ENCODE measurements around the gene GRAMD1C. TPM values are rescaled to one million over a fixed set of nuclear protein-coding genes. Genes with fewer than 3 reads are reported as not detected.

The GRAMD1C gene
- 0.21 TPM for total RNA-seq

- peak; percentile 32 to 92 for DNase-seq (ENCODE audit: low spot score in 2 of 2)
- H3K27ac ChIP-seq, result peak within 1 kb of the TSS; percentile 45 to 70
- H3K9me3 ChIP-seq, result no peaks in the 10 kb centered on the region
- peaks cover 0 to 3% of the 10 kb centered on the region in 2 donors for H3K4me1 ChIP-seq
- H3K36me3 ChIP-seq, result no peaks in the 10 kb centered on the region
- H3K4me3 ChIP-seq, result peak within 1 kb of the TSS; percentile 65 to 71
- peak; percentile 75 to 83 (median 80) for TF ChIP-seq CTCF (IDR thresholded peaks at IDR 0.05)
- no peaks in the 10 kb centered on the region for H3K27me3 ChIP-seq
- intact Hi-C loops (cut with DNase I), result loop anchor here (1.0 to 10.0 kb wide), 6 partner anchors 75 to 1974 kb away; partner anchors contain the start of genes CCDC191 and QTRT2
Measured at GRCh38 chr3:113838631-113839209, at the start of gene GRAMD1C. Gene GRAMD1C, plus strand, starts transcription at chr3:113838788. Its CDS starts 122 bp downstream, at chr3:113838910.

GRCh38 chr3:113791381-113791780 lies 47.2 kb upstream of the GRAMD1C start:
- Histone ChIP-seq H3K9me3 (no peaks in the 10 kb centered on the region), H3K27ac (no peak overlapping the region), H3K36me3 (peaks cover 11 to 46% of the 10 kb centered on the region in 2 donors), H3K4me3 (no peak overlapping the region), H3K27me3 (no peaks in the 10 kb centered on the region), H3K4me1 (no peaks in the 10 kb centered on the region)
- TF ChIP-seq CTCF (IDR thresholded peaks at IDR 0.05), result no peak
- intact Hi-C loops (cut with DNase I), result no loop called here
- DNase-seq (ENCODE audit: low spot score in 2 of 2), result no peak

- no peak for DNase-seq (ENCODE audit: low spot score in 2 of 2)
- intact Hi-C loops (cut with DNase I), result no loop called here
- TF ChIP-seq CTCF (IDR thresholded peaks at IDR 0.05), result no peak
- H3K4me1 ChIP-seq, result no peaks in the 10 kb centered on the region
- H3K36me3 ChIP-seq, result peaks cover 15 to 49% of the 10 kb centered on the region in 2 donors
- H3K9me3 ChIP-seq, result no peaks in the 10 kb centered on the region
- H3K27me3 ChIP-seq, result no peaks in the 10 kb centered on the region
- no peak overlapping the region for H3K4me3 ChIP-seq
- no peak overlapping the region for H3K27ac ChIP-seq
Measured at GRCh38 chr3:113794526-113794925, 44.1 kb upstream of the GRAMD1C start.

- DNase-seq (ENCODE audit: low spot score in 2 of 2), result no peak
- peaks cover 19 to 50% of the 10 kb centered on the region in 2 donors for H3K36me3 ChIP-seq
- no peaks in the 10 kb centered on the region for H3K27me3 ChIP-seq
- H3K27ac ChIP-seq, result no peak overlapping the region
- TF ChIP-seq CTCF (IDR thresholded peaks at IDR 0.05), result no peak
- H3K4me3 ChIP-seq, result no peak overlapping the region
- no peaks in the 10 kb centered on the region for H3K4me1 ChIP-seq
- intact Hi-C loops (cut with DNase I), result loop anchor here (5.0 kb wide), 1 partner anchor 58 kb away; no protein-coding TSS in a partner anchor
- no peaks in the 10 kb centered on the region for H3K9me3 ChIP-seq
Measured at GRCh38 chr3:113795693-113796092, 42.9 kb upstream of the GRAMD1C start.

- no peak for TF ChIP-seq CTCF (IDR thresholded peaks at IDR 0.05)
- no peak for DNase-seq (ENCODE audit: low spot score in 2 of 2)
- no peaks in the 10 kb centered on the region for H3K9me3 ChIP-seq
- H3K27me3 ChIP-seq, result no peaks in the 10 kb centered on the region
- peaks cover 50 to 67% of the 10 kb centered on the region in 2 donors for H3K36me3 ChIP-seq
- intact Hi-C loops (cut with DNase I), result no loop called here
- no peak overlapping the region for H3K4me3 ChIP-seq
- H3K27ac ChIP-seq, result no peak overlapping the region
- H3K4me1 ChIP-seq, result no peaks in the 10 kb centered on the region
Measured at GRCh38 chr3:113802795-113803455, 35.7 kb upstream of the GRAMD1C start.

Data from ascending aorta (tissue), 2 donors.